HG02870 (cell line): Measurements from ENCODE around the gene MTCL3.
A peak's percentile ranks its signal among the peaks of the same experiment; 100 is the strongest.

Source experiments
- ATAC-seq: cut with Tn5 transposase; IDR thresholded peaks from one replicate; pipeline ENCODE4 v1.9.1; 2021; ENCODE audit warnings: mild to moderate bottlenecking, moderate library complexity; ENCODE audit not compliant: unreplicated experiment

Gene MTCL3

GRCh38 chr6:127518710-127519468, at the start of gene MTCL3:
Gene MTCL3 (minus strand): TSS chr6:127519335.
- ATAC-seq: no peak

GRCh38 chr6:127567476-127567875, 48.3 kb upstream of the MTCL3 start:
- no peak for ATAC-seq

GRCh38 chr6:127566651-127567050, 47.5 kb upstream of the MTCL3 start:
- ATAC-seq: no peak

DNA sequence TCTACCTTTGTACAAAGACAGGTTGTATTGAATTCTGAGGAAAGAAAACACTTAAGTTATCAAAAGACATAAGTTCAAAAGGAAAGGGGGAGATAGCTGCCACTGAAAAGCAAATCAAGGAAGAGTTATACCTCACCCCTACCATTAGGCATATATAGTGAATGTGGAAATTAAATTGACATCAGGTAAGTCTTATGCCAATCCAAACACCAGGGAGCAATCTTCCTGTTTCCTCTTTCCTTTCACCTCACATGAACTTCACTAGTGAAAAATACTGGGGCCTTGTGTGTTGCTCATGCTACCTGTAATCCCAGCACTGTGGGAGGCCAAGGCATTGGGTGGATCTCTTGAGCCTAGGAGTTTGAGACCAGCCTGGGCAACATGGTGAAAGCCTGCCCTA, 47.0 kb upstream of the MTCL3 start:
- ATAC-seq: no peak

- no peak for ATAC-seq
These were observed 45.6 kb upstream of the MTCL3 start for GRCh38 chr6:127564761-127565160.

DNA sequence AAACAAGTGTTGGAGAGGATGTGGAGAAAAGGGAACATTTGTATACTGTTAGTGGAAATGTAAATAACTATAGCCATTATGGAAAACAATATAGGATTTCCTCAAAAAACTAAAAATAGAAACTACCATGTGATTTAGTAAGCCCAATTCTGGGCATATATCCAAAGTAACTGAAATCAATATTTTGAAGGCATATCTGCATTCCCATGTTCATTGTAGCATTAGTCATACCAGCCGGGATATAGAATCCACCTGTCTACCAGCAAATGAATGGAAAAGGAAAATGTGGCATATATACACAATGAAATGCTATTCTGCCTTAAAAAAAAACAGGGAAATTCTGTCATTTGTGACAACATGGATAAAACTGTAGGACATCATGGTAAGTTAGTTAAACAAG, 42.5 kb upstream of the MTCL3 start:
- ATAC-seq: no peak

- ATAC-seq: peak; percentile 53
These were observed 35.4 kb upstream of the MTCL3 start for GRCh38 chr6:127554435-127555006.

DNA sequence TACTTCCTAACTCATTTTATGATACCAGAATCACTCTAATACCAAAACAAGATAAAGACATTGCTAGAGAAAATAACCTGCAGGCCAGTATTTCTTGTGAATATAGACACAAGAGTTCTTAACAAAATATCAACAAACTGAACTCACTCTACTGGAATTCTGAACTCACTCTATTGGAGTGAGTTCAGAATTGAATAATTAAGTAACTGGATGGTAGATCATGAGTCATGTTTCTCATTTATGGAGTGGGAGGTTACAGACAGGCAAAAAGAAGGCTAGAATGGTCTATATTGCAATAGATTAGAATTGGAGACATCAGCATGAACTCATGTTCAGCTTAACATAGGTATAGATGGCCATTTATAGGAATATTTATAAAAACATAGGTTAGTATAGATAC, 31.3 kb upstream of the MTCL3 start:
- ATAC-seq: no peak

GRCh38 chr6:127547904-127548649, 28.9 kb upstream of the MTCL3 start:
- ATAC-seq: no peak

- peak; percentile 54 for ATAC-seq
These were observed 28.1 kb upstream of the MTCL3 start for GRCh38 chr6:127547215-127547614.

DNA sequence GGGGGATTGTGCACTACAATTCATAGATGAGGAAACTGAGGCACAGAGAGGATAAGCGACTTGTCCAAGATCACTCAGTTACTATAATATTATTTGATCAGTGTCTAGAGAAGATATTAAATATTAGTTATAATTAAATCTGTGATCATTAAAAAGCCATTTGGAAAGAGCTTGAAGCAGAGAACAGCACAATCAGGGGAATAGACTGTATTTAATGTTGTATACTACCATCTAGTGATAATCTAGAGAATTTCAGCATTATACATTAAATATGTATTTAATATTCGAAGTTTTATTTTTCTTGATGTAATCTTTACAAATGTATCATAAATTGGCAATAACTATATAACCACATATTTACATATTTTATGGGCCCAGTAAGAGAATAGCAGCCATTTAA, 20.1 kb upstream of the MTCL3 start:
- no peak for ATAC-seq

GRCh38 chr6:127538750-127539264, 19.7 kb upstream of the MTCL3 start:
- no peak for ATAC-seq

GRCh38 chr6:127533736-127534135, 14.6 kb upstream of the MTCL3 start:
- no peak for ATAC-seq

- no peak for ATAC-seq
These were observed 13.9 kb upstream of the MTCL3 start for GRCh38 chr6:127533011-127533410.

DNA sequence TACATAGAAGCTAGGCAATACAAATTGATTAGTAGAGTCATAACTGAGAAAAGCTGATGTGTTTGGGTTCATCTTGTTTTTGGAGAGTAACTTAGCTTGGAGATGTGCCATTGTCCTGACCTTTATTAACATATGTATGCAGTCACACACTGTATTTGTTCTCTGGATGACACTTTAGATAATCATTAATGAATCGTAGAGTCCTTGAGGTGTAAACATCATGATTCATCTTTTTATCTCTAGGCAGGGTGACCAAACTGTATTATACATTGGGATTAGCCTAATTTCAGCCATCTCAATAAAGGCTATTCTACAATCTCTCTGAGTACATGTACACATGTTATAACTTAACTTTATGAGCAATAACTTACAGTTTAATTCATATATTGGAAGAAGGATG, 3.6 kb upstream of the MTCL3 start:
- no peak for ATAC-seq

DNA sequence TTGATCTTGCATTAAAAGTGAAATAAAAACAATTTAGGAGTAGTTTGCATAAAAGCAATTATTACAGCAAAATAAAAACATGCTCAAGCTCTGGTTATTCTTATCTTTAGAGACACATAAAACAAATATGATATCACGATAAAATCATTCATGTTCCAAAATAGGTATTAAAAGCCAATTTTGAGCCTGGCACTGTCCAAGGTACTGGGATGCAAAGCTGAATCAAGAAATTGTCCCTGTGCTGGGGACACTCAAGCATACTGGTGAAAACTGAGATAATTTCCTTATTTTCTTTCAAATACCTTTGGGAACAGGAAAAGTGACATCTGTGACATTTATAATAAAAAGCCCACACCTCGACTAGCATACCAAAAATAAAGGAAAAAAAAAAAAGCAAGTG, 931 bp upstream of the MTCL3 start:
- ATAC-seq: no peak

GRCh38 chr6:127519469-127519785, 292 bp upstream of the MTCL3 start:
- ATAC-seq: no peak

DNA sequence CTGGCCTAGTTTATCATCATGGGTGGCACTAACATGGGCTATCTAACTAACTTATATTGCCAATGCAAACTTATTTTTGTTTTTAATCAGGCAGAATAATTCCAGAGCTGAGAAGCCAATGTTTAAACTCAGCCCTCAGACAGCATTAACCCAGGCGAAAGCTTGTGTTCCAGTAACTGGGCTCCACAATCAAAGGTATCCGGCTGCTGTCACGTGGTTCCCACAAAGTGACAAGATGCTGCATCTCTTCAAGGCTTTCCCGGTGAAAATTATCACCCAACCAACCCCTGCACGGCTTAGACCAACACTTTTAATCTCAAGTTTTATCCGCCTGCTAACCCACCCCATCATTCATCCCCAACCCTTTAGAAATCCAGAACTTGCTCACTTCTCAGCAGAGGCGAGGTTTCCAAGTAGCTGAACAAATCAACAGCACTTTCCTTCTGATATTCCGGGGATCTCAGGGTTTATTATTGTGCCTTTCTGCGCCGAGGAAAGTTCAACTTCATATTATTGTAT, 885 bp downstream of the MTCL3 start:
- ATAC-seq: no peak

- no peak for ATAC-seq
These were observed 1.4 kb downstream of the MTCL3 start for GRCh38 chr6:127517693-127518092.

DNA sequence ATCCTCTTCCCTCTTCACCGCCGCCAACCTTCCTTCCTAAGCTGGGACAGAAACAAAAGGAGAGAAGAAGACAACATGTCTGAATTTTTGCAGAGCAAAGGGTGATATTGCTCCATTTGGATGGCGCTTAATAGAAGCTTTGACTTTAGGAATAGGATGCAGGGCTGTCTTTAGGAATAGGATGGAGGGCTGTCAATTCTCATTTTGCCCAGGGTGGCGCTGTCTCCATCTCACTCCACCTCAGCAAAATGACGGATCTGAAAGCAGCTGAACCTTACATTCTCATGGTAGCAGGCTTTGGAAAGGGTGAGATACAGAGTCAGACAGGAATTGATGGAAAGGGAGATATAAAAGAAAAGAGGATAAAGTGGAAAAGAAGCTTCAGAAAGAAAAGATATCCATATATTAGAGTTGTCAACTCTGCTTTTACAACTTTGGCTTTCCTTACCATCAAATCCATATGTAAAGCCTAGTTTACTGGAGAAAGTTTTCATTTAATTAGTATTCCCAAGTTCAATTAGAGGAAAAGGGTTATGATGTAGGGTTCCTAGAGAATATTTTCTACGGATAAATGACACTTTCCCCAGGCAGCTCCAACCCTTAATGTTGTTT, 2.4 kb downstream of the MTCL3 start:
- ATAC-seq: peak; percentile 65
